Peyer's patch (tissue), 4 donors: ENCODE data around the gene HOMER3.

Source experiments
- CTCF ChIP-seq, 6 experiments: fragments of 450-650 bp in 4 of 6; fragments of 200-600 bp in 2 of 6; sonication (generic) in 1 of 6; IDR thresholded peaks; one replicate each; pipeline ENCODE4 v1.5.1; 2017 to 2019; ENCODE audit warnings: antibody characterized with exemption in 6 of 6, mild to moderate bottlenecking in 3 of 6, moderate library complexity in 1 of 6
- POLR2A ChIP-seq, 2 donors: fragments of 450-650 bp; IDR thresholded peaks; one replicate each; pipeline ENCODE4 v1.5.1; 2017; ENCODE audit warnings: antibody characterized with exemption in 2 of 2, mild to moderate bottlenecking in 2 of 2, moderate library complexity in 2 of 2

GRCh38 chr19:18889949-18890745, 50.9 kb downstream of the HOMER3 start:
- TF ChIP-seq POLR2A (IDR thresholded peaks at IDR 0.05) (no peak), CTCF (IDR thresholded peaks at IDR 0.05) (no peak)
